CD14-positive monocyte (primary cell): ENCODE data around the gene GSTA5. TPM values are rescaled to one million over a fixed set of nuclear protein-coding genes. Genes with fewer than 3 reads are reported as not detected.
"Not testable (repeated sequence)": the region's sequence is repeated elsewhere in the genome, so short reads cannot be mapped to it uniquely, and the experiment has no call there.

Experiments used
- DNase-seq, 3 donors: peaks; one replicate each; pipeline ENCODE4 v3.0.0-alpha.2; 2011 to 2022
- H2AFZ ChIP-seq: 2 replicates; pipeline ENCODE4 v1.6.0; 2012; ENCODE audit warnings: mild to moderate bottlenecking, low read depth, low read length, inconsistent platforms; ENCODE audit not compliant: insufficient read depth, poor library complexity, severe bottlenecking
- H3K27ac ChIP-seq, 2 donors: 1 replicate in 1 of 2; 2 replicates in 1 of 2; pipeline ENCODE4 v1.5.1; 2012 to 2013; ENCODE audit warnings: low read length in 2 of 2, control low read depth in 1 of 2, inconsistent platforms in 1 of 2, low read depth in 1 of 2, mild to moderate bottlenecking in 1 of 2
- H3K27me3 ChIP-seq, 2 donors: one replicate each; pipeline versions ENCODE4 v1.6.0 to v1.6.1; 2011 to 2013; ENCODE audit warnings: low read length in 2 of 2; ENCODE audit not compliant: control insufficient read depth in 2 of 2, insufficient read depth in 2 of 2
- H3K36me3 ChIP-seq, 2 donors: replicated peaks in 1 of 2; 1 replicate in 1 of 2; 2 replicates in 1 of 2; pipeline versions ENCODE4 v1.5.1 to v1.6.1; 2012 to 2013; ENCODE audit warnings: low read length in 2 of 2, control low read depth in 1 of 2, inconsistent platforms in 1 of 2, mild to moderate bottlenecking in 1 of 2; ENCODE audit not compliant: insufficient read depth in 2 of 2, control insufficient read depth in 1 of 2
- H3K4me1 ChIP-seq, 2 donors: 1 replicate in 1 of 2; 2 replicates in 1 of 2; pipeline versions ENCODE4 v1.5.1 to v1.6.1; 2012 to 2013; ENCODE audit warnings: low read length in 2 of 2, control low read depth in 1 of 2, inconsistent platforms in 1 of 2, mild to moderate bottlenecking in 1 of 2, moderate library complexity in 1 of 2; ENCODE audit not compliant: insufficient read depth in 2 of 2, control insufficient read depth in 1 of 2
- H3K4me2 ChIP-seq: replicated peaks from 2 replicates; pipeline ENCODE3; 2012; ENCODE audit warnings: low read length, moderate library complexity, mild to moderate bottlenecking; ENCODE audit not compliant: poor library complexity, severe bottlenecking; ENCODE audit errors: extremely low read depth
- H3K4me3 ChIP-seq, 3 experiments: fragments of 200-600 bp in 1 of 3; sonication (generic) in 1 of 3; replicated peaks in 1 of 3; 1 replicate in 2 of 3; 2 replicates in 1 of 3; pipeline ENCODE4 v1.5.1; 2011 to 2013; ENCODE audit warnings: low read length in 3 of 3, mild to moderate bottlenecking in 3 of 3, control low read depth in 2 of 3, low read depth in 2 of 3, inconsistent platforms in 1 of 3, moderate library complexity in 1 of 3
- H3K79me2 ChIP-seq: 2 replicates; pipeline ENCODE4 v1.6.0; 2012; ENCODE audit warnings: mild to moderate bottlenecking, control low read depth, inconsistent platforms, low read length, moderate library complexity; ENCODE audit not compliant: insufficient read depth
- H3K9ac ChIP-seq: 2 replicates; pipeline ENCODE4 v1.6.0; 2017; ENCODE audit warnings: low read length, mild to moderate bottlenecking; ENCODE audit not compliant: insufficient read depth, poor library complexity, severe bottlenecking
- H3K9me3 ChIP-seq, 2 donors: replicated peaks in 1 of 2; 1 replicate in 1 of 2; 2 replicates in 1 of 2; pipeline versions ENCODE4 v1.5.1 to v1.6.1; 2012 to 2013; ENCODE audit warnings: low read length in 2 of 2, control low read depth in 1 of 2; ENCODE audit not compliant: control insufficient read depth in 1 of 2, insufficient read depth in 1 of 2
- H4K20me1 ChIP-seq: 2 replicates; pipeline ENCODE4 v1.6.0; 2012; ENCODE audit warnings: mild to moderate bottlenecking, low read length, control low read depth, moderate library complexity; ENCODE audit not compliant: insufficient read depth
- H3K27ac Mint-ChIP-seq, 7 donors: one replicate each; pipeline ENCODE4 v1.8.0; 2020; ENCODE audit warnings: mild to moderate bottlenecking in 7 of 7, mixed read lengths in 7 of 7, moderate library complexity in 6 of 7, inconsistent platforms in 2 of 7
- H3K27me3 Mint-ChIP-seq, 3 donors: one replicate each; pipeline ENCODE4 v1.8.0; 2021 to 2022; ENCODE audit warnings: low read depth in 3 of 3, mild to moderate bottlenecking in 3 of 3, mixed read lengths in 3 of 3, moderate library complexity in 3 of 3, inconsistent platforms in 1 of 3
- H3K36me3 Mint-ChIP-seq, 2 donors: one replicate each; pipeline ENCODE4 v1.8.0; 2020; ENCODE audit warnings: mixed read lengths in 2 of 2, inconsistent platforms in 1 of 2, mild to moderate bottlenecking in 1 of 2
- H3K4me1 Mint-ChIP-seq: one replicate; pipeline ENCODE4 v1.8.0; 2020; ENCODE audit warnings: mild to moderate bottlenecking, mixed read lengths
- H3K4me3 Mint-ChIP-seq, 2 donors: one replicate each; pipeline ENCODE4 v1.8.0; 2020; ENCODE audit warnings: mild to moderate bottlenecking in 2 of 2, mixed read lengths in 2 of 2, moderate library complexity in 1 of 2
- H3K9me3 Mint-ChIP-seq, 7 donors: one replicate each; pipeline ENCODE4 v1.8.0; 2020 to 2022; ENCODE audit warnings: mixed read lengths in 7 of 7, mild to moderate bottlenecking in 6 of 7, moderate library complexity in 6 of 7, inconsistent platforms in 2 of 7
- WGBS: methylation state at CpG from one replicate; pipeline ENCODE4 v1.1.5; 2013; ENCODE audit warnings: missing lambda C conversion rate; ENCODE audit not compliant: insufficient coverage; 5-methylcytosine and 5-hydroxymethylcytosine counted together
- intact Hi-C, 2 donors: fragments of 100-400 bp; cut with micrococcal nuclease; formaldehyde crosslinking; loops; one replicate each; pipeline versions ENCODE4 v1.15.0 to v1.15.1; 2023
- polyA plus RNA-seq, 3 donors: library from polyadenylated mRNA; depleted of rRNA in 1 of 3; unstranded in 2 of 3; stranded (reverse) in 1 of 3; fragments of 300-500 nt in 2 of 3; fragments of >200 nt in 1 of 3; fragmentation: Illumina TruSeq in 2 of 3; gene quantifications; 1 replicate in 2 of 3; 2 replicates in 1 of 3; pipeline ENCODE4 v1.2.3, GENCODE V29; 2012 to 2021
- TF ChIP-seq, protein P1 (sequence below): fragments of 200-600 bp; IDR thresholded peaks from one replicate; pipeline ENCODE4 v1.8.0; 2022; ENCODE audit warnings: antibody characterized with exemption, mild to moderate bottlenecking

Gene GSTA5
- polyA plus RNA-seq, 3 donors, result not detected

DNA sequence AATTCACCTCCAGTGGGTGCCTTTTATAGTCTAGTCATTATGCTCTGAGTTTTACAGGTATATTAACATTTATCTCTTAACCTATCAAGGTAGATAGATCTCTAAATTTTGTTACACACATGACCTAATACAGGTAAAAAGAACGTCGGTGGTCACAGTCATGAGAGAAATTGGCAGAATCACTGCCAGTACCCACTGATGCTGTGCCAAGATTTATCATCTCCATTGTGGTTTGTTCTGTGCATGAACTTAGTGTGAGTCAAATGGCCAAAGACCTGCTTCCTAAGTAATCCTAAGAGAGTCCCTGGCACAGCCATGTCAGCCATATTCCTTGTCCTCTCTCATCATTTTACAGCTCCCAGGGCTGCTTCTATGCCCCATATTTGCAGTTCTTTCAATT is 46.2 kb downstream of the GSTA5 start:
- H3K27me3 ChIP-seq, H2AFZ ChIP-seq, intact Hi-C loops, H3K36me3 Mint-ChIP-seq, H3K27me3 Mint-ChIP-seq, H3K27ac ChIP-seq, DNase-seq, H3K4me1 Mint-ChIP-seq, H3K4me3 ChIP-seq, H4K20me1 ChIP-seq, H3K9me3 ChIP-seq, H3K4me3 Mint-ChIP-seq, H3K9ac ChIP-seq, H3K4me2 ChIP-seq, H3K36me3 ChIP-seq, H3K79me2 ChIP-seq, H3K27ac Mint-ChIP-seq, H3K4me1 ChIP-seq: not testable (repeated sequence)
- H3K9me3 Mint-ChIP-seq, result peaks cover 4 to 15% (median 9%) of the 10 kb centered on the region in 7 donors
- WGBS, result no CpG with 5 or more reads among the region's 2 CpGs

DNA sequence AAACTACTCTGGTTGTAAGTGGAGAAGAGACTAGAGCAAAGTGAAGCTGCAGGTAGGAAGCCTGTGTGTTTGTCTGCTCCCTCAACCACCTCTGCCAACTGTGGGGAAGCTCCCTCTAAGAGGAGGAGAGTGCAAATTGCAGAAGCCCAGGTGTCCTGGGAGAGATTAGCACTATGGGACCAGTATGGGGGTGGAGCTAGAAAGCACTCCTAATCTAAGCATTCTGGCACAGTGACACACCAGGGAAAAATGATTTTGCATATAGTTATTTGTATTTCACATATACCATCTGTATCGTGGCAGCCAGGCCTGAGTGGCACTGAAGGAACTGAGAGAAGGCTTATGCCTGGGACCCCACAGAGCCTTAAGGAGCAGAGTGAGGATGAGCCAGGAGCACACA is 49.8 kb downstream of the GSTA5 start:
- Mint-ChIP-seq H3K36me3 (no peaks in the 10 kb centered on the region), H3K4me1 (no peaks in the 10 kb centered on the region), H3K27ac (no peak overlapping the region), H3K9me3 (peaks cover 12 to 23% (median 14%) of the 10 kb centered on the region in 7 donors), H3K4me3 (no peak overlapping the region), H3K27me3 (peaks cover 0 to 2% (median 2%) of the 10 kb centered on the region in 3 donors)
- H4K20me1 ChIP-seq, result no peaks in the 10 kb centered on the region
- no peaks in the 10 kb centered on the region for H3K4me1 ChIP-seq
- H2AFZ ChIP-seq, result no peak overlapping the region
- no peak overlapping the region for H3K9ac ChIP-seq
- no CpG with 5 or more reads among the region's 1 CpG for WGBS
- intact Hi-C loops, result no loop called here
- no peak for DNase-seq
- H3K27ac ChIP-seq, result no peak overlapping the region
- no peaks in the 10 kb centered on the region for H3K79me2 ChIP-seq
- no peaks in the 10 kb centered on the region for H3K27me3 ChIP-seq
- TF ChIP-seq, protein P1, sequence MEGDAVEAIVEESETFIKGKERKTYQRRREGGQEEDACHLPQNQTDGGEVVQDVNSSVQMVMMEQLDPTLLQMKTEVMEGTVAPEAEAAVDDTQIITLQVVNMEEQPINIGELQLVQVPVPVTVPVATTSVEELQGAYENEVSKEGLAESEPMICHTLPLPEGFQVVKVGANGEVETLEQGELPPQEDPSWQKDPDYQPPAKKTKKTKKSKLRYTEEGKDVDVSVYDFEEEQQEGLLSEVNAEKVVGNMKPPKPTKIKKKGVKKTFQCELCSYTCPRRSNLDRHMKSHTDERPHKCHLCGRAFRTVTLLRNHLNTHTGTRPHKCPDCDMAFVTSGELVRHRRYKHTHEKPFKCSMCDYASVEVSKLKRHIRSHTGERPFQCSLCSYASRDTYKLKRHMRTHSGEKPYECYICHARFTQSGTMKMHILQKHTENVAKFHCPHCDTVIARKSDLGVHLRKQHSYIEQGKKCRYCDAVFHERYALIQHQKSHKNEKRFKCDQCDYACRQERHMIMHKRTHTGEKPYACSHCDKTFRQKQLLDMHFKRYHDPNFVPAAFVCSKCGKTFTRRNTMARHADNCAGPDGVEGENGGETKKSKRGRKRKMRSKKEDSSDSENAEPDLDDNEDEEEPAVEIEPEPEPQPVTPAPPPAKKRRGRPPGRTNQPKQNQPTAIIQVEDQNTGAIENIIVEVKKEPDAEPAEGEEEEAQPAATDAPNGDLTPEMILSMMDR, result no peak
- no peak overlapping the region for H3K4me2 ChIP-seq
- H3K4me3 ChIP-seq, result no peak overlapping the region
- H3K9me3 ChIP-seq, result peaks cover 0 to 7% of the 10 kb centered on the region in 2 donors
- H3K36me3 ChIP-seq, result no peaks in the 10 kb centered on the region

DNA sequence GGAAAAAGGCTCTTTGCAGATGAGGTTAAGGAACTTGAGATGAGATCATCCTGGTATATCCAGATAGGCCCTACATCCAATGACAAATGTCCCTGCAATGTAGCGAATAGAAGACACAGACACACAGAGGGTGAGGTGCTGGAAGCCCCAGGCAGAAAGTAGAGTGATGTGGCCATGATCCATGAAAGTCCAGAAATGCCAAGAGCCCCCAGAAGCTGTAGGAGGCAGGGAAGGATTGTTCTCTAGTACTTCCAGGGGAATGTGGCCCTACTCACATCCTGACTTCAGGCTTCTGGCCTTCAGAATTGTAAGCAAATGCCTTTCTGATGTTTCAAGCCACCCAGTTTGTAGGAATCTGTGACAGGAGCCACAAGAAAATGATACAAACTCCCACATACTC is 51.0 kb downstream of the GSTA5 start:
- H3K4me2 ChIP-seq, H3K36me3 ChIP-seq, H3K36me3 Mint-ChIP-seq, H3K27me3 ChIP-seq, H3K4me3 ChIP-seq, H3K4me1 ChIP-seq, intact Hi-C loops, H4K20me1 ChIP-seq, H3K9ac ChIP-seq, DNase-seq, H3K9me3 ChIP-seq, H3K27ac Mint-ChIP-seq, H3K27ac ChIP-seq, H3K79me2 ChIP-seq, H3K27me3 Mint-ChIP-seq, H3K4me1 Mint-ChIP-seq, H3K4me3 Mint-ChIP-seq, H2AFZ ChIP-seq: not testable (repeated sequence)
- WGBS, result no CpG with 5 or more reads among the region's 1 CpG
- H3K9me3 Mint-ChIP-seq, result peaks cover 12 to 23% (median 15%) of the 10 kb centered on the region in 7 donors
